OCI-LY1 (cell line): ENCODE results near the gene KLRC1.

Experiments used
- CTCF ChIP-seq: fragments of 200-600 bp; sonication (generic), shearing (Covaris generic); IDR thresholded peaks from 2 replicates; pipeline ENCODE4 v1.5.1; 2017; ENCODE audit warnings: mild to moderate bottlenecking, antibody characterized with exemption, low read length, moderate library complexity, mixed read lengths
- EZH2 ChIP-seq: fragments of 200-600 bp; sonication (generic), shearing (Covaris generic); IDR thresholded peaks from 2 replicates; pipeline ENCODE4 v1.8.0; 2017; ENCODE audit warnings: borderline replicate concordance, mixed run types, mild to moderate bottlenecking, antibody characterized with exemption, low read length, moderate library complexity, mixed read lengths

GRCh38 chr12:10397296-10397695 is 55.9 kb downstream of the KLRC1 start:
- TF ChIP-seq CTCF (no peak), EZH2 (no peak)
